Measurements from ENCODE around the gene NPIPB2.
"Not testable (repeated sequence)": the region's sequence is repeated elsewhere in the genome, so short reads cannot be mapped to it uniquely, and the experiment has no call there.

NPIPB2 gene

DNA sequence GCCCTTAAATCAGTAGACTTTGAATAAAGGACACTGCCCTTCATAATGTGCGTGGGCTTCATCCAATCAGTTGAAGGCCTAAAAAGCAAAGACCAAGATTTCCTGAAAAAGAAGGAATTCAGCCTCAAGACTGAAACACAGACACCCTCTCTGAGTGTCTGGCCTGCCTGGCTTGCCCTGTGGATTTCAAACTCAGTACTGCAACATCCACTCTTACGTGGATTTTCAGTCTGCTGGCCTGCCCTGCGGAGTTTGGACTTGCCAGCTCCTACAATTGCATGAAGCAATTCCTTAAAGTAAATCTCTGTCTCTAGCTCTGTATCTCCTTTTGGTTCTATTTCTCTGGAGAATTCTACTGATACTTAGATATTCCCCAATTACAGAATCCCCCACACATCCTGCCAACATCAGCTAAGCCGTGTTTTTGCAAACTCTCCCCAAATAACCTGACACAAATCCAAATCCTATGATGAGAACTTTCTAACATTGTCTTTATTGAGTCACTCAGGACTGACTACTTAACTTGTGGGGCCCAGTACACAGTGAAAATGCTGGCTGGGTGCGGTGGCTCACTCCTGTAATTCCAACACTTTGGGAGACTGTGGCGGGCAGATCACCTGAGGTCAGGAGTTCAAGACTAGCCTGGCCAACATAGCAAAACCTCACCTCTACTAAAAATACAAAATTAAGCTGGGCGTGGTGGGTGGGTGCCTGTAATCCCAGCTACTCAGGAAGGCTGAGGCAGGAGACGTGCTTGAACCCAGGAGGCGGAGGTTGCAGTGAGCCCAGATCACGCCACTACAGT is 15.9 kb upstream of the NPIPB2 start:
- Histone ChIP-seq H3K36me3 (ENCODE audit: control insufficient read depth in 2 of 2, insufficient read depth in 2 of 2, low read length in 2 of 2) (no peaks in the 10 kb centered on the region), H3K4me3 (ENCODE audit: low read length in 2 of 2) (no peak overlapping the region), H3K27ac (ENCODE audit: low read length) (no peak overlapping the region), H3K4me1 (ENCODE audit: control insufficient read depth, insufficient read depth, low read length) (no peaks in the 10 kb centered on the region), H3K9ac (ENCODE audit: low read length in 2 of 2) (no peak overlapping the region), H3K9me3 (ENCODE audit: control insufficient read depth in 2 of 2, low read length in 2 of 2) (no peaks in the 10 kb centered on the region), H3K27me3 (ENCODE audit: control insufficient read depth in 1 of 2, insufficient read depth in 2 of 2, low read length in 2 of 2) (no peaks in the 10 kb centered on the region)

DNA sequence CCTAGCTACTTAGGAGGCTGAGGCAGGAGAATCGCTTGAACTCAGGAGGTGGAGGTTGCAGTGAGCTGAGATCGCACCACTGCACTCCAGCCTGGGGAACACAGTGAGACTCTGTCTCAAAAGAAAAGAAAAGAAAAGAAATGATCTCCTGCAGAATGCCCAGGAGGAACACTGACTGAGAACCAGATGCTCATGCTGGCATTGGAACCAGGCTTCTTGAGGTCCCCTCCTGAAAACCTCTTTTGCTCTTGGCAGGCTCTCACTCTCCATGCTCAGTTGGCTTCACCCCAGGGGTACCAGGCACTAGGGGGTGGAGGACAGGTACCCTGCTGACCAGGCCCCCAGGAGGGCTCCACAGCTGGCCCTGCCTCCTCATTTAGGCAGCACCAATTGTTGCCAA is 14.7 kb upstream of the NPIPB2 start:
- Histone ChIP-seq H3K4me3 (ENCODE audit: low read length in 2 of 2) (no peak overlapping the region), H3K4me1 (ENCODE audit: control insufficient read depth, insufficient read depth, low read length) (no peaks in the 10 kb centered on the region), H3K27ac (ENCODE audit: low read length) (no peak overlapping the region), H3K36me3 (ENCODE audit: control insufficient read depth in 2 of 2, insufficient read depth in 2 of 2, low read length in 2 of 2) (no peaks in the 10 kb centered on the region), H3K27me3 (ENCODE audit: control insufficient read depth in 1 of 2, insufficient read depth in 2 of 2, low read length in 2 of 2) (no peaks in the 10 kb centered on the region), H3K9ac (ENCODE audit: low read length in 2 of 2) (no peak overlapping the region), H3K9me3 (ENCODE audit: control insufficient read depth in 2 of 2, low read length in 2 of 2) (no peaks in the 10 kb centered on the region)

DNA sequence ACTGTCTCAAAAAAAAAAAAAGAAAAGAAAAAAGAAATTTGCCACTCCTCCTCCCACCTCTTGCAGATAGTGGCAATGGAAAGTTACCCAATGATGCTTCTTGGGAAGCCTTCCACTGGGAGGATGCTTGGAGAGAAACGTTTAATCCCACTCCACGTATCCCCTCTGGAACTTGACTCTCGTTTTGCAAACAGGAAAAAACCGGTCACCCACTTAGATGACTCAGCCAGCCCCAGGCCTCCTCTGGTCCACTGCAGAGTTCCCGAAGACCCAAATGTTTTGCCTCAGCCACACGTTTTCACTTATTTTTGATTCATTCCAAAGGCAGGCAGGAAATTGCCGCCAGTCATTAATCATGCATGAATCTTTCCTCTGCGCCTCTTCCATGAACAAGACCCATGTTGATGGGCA is 13.9 kb upstream of the NPIPB2 start:
- no peaks in the 10 kb centered on the region for H3K36me3 ChIP-seq (ENCODE audit: control insufficient read depth in 2 of 2, insufficient read depth in 2 of 2, low read length in 2 of 2)
- no peaks in the 10 kb centered on the region for H3K9me3 ChIP-seq (ENCODE audit: control insufficient read depth in 2 of 2, low read length in 2 of 2)
- H3K27me3 ChIP-seq (ENCODE audit: control insufficient read depth in 1 of 2, insufficient read depth in 2 of 2, low read length in 2 of 2) = no peaks in the 10 kb centered on the region
- H3K9ac ChIP-seq (ENCODE audit: low read length in 2 of 2) = no peak overlapping the region
- no peak overlapping the region for H3K27ac ChIP-seq (ENCODE audit: low read length)
- H3K4me3 ChIP-seq (ENCODE audit: low read length in 2 of 2) = no peak overlapping the region
- no peaks in the 10 kb centered on the region for H3K4me1 ChIP-seq (ENCODE audit: control insufficient read depth, insufficient read depth, low read length)

DNA sequence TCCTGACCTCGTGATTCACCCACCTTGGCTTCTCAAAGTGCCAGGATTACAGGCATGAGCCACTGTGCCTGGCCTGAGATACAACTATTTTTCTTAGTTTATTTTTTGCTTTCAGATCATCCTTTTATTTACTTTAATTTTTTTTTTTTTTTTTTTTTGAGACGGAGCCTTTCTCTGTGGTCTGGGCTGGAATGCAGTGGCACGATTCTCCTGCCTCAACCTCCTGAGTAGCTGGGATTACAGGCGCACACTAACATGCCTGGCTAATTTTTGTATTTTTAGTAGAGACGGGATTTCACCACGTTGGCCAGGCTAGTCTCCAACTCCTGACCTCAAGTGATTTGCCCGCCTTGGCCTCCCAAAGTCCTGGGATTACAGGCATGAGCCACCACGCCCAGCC is 11.7 kb upstream of the NPIPB2 start:
- not testable (repeated sequence) for H3K27me3 ChIP-seq (ENCODE audit: control insufficient read depth in 1 of 2, insufficient read depth in 2 of 2, low read length in 2 of 2); H3K4me3 ChIP-seq (ENCODE audit: low read length in 2 of 2); H3K4me1 ChIP-seq (ENCODE audit: control insufficient read depth, insufficient read depth, low read length); H3K9me3 ChIP-seq (ENCODE audit: control insufficient read depth in 2 of 2, low read length in 2 of 2); H3K36me3 ChIP-seq (ENCODE audit: control insufficient read depth in 2 of 2, insufficient read depth in 2 of 2, low read length in 2 of 2); H3K9ac ChIP-seq (ENCODE audit: low read length in 2 of 2); H3K27ac ChIP-seq (ENCODE audit: low read length)

DNA sequence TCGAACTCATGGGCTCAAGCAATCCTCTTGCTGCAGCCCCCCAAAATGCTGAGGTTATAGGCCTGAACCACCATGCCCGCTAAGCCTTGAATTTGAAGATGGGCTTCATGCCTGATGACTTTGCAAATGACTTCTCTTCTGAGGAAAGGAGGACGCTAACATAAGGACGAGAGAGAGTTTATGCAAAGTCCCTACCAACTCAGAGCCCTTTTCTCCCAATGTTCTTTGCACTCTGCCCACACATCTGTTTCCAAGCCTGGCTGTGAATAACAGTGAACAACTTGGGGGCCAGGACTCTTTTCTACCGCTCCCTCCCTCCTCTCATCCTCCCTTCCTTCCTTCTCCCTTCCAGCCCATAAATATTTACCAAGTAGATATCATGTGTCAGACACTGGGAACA is 8.5 kb upstream of the NPIPB2 start:
- H3K36me3 ChIP-seq (ENCODE audit: control insufficient read depth in 2 of 2, insufficient read depth in 2 of 2, low read length in 2 of 2) = no peaks in the 10 kb centered on the region
- H3K27me3 ChIP-seq (ENCODE audit: control insufficient read depth in 1 of 2, insufficient read depth in 2 of 2, low read length in 2 of 2) = no peaks in the 10 kb centered on the region
- no peak overlapping the region for H3K4me3 ChIP-seq (ENCODE audit: low read length in 2 of 2)
- no peaks in the 10 kb centered on the region for H3K4me1 ChIP-seq (ENCODE audit: control insufficient read depth, insufficient read depth, low read length)
- H3K9ac ChIP-seq (ENCODE audit: low read length in 2 of 2) = no peak overlapping the region
- H3K27ac ChIP-seq (ENCODE audit: low read length) = no peak overlapping the region
- H3K9me3 ChIP-seq (ENCODE audit: control insufficient read depth in 2 of 2, low read length in 2 of 2) = no peaks in the 10 kb centered on the region

DNA sequence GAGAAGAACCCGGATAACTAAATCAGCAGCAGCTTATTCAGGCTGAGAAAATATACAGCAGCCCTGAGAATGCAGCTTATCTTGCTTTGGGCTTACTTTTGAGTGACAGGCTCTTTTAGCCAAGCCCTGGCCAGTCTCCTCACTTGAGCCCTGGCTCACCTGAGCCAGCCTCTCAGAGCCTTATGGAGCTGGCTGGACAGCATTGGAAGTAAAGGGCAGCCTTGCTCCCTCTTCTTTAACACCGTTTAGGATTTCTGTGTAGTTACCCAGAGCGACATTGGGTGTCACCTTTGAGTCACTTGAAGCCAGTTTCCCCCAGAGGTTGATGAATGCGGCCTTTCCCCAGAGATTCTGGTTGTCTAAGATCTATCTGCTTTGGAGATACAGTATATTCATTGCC is 7.7 kb upstream of the NPIPB2 start:
- H3K36me3 ChIP-seq (ENCODE audit: control insufficient read depth in 2 of 2, insufficient read depth in 2 of 2, low read length in 2 of 2) = no peaks in the 10 kb centered on the region
- no peaks in the 10 kb centered on the region for H3K9me3 ChIP-seq (ENCODE audit: control insufficient read depth in 2 of 2, low read length in 2 of 2)
- H3K9ac ChIP-seq (ENCODE audit: low read length in 2 of 2) = no peak overlapping the region
- no peak overlapping the region for H3K27ac ChIP-seq (ENCODE audit: low read length)
- no peaks in the 10 kb centered on the region for H3K4me1 ChIP-seq (ENCODE audit: control insufficient read depth, insufficient read depth, low read length)
- no peak overlapping the region for H3K4me3 ChIP-seq (ENCODE audit: low read length in 2 of 2)
- no peaks in the 10 kb centered on the region for H3K27me3 ChIP-seq (ENCODE audit: control insufficient read depth in 1 of 2, insufficient read depth in 2 of 2, low read length in 2 of 2)

DNA sequence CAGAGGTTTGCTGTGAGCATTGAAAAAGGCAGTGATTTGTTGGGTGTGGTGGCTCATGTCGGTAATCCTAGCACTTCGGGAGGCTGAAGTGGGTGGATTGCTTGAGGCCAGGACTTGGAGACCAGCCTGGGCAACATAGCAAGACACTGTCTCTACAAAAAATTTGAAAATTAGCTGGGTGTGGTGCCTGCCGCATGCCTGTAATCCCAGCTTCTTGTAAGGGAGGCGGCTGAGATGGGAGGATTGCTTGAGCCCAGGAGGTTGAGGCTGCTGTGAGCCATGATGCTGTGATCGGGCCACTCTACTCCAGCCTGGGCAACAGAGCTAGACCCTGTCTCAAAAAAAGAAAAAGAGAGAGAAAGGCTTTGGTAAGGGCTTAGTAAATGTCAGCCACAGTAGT is 7.0 kb upstream of the NPIPB2 start:
- Histone ChIP-seq H3K4me1 (ENCODE audit: control insufficient read depth, insufficient read depth, low read length) (no peaks in the 10 kb centered on the region), H3K36me3 (ENCODE audit: control insufficient read depth in 2 of 2, insufficient read depth in 2 of 2, low read length in 2 of 2) (no peaks in the 10 kb centered on the region), H3K4me3 (ENCODE audit: low read length in 2 of 2) (no peak overlapping the region), H3K27ac (ENCODE audit: low read length) (no peak overlapping the region), H3K27me3 (ENCODE audit: control insufficient read depth in 1 of 2, insufficient read depth in 2 of 2, low read length in 2 of 2) (no peaks in the 10 kb centered on the region), H3K9me3 (ENCODE audit: control insufficient read depth in 2 of 2, low read length in 2 of 2) (no peaks in the 10 kb centered on the region), H3K9ac (ENCODE audit: low read length in 2 of 2) (no peak overlapping the region)

DNA sequence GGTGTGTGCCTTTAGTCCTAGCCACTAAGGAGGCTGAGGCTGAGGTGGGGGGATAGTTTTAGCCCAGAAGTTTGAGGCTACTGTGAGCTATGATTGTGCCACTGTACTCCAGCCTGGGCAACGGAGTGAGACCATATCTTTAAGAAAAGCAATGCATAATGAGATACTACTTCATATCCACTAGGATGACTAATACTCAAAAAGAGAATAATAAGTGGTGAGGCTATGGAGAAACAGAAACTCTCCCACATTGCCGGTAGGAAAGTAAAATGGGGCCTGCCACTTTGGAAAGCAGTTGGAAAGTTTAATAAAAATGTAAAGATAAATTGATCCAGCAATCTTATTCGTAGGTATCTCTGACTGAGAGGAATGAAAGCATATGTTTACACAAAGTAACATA is 4.6 kb upstream of the NPIPB2 start:
- Histone ChIP-seq H3K36me3 (ENCODE audit: control insufficient read depth in 2 of 2, insufficient read depth in 2 of 2, low read length in 2 of 2) (no peaks in the 10 kb centered on the region), H3K9ac (ENCODE audit: low read length in 2 of 2) (no peak overlapping the region), H3K4me3 (ENCODE audit: low read length in 2 of 2) (no peak overlapping the region), H3K27ac (ENCODE audit: low read length) (no peak overlapping the region), H3K9me3 (ENCODE audit: control insufficient read depth in 2 of 2, low read length in 2 of 2) (no peaks in the 10 kb centered on the region), H3K27me3 (ENCODE audit: control insufficient read depth in 1 of 2, insufficient read depth in 2 of 2, low read length in 2 of 2) (no peaks in the 10 kb centered on the region), H3K4me1 (ENCODE audit: control insufficient read depth, insufficient read depth, low read length) (no peaks in the 10 kb centered on the region)

DNA sequence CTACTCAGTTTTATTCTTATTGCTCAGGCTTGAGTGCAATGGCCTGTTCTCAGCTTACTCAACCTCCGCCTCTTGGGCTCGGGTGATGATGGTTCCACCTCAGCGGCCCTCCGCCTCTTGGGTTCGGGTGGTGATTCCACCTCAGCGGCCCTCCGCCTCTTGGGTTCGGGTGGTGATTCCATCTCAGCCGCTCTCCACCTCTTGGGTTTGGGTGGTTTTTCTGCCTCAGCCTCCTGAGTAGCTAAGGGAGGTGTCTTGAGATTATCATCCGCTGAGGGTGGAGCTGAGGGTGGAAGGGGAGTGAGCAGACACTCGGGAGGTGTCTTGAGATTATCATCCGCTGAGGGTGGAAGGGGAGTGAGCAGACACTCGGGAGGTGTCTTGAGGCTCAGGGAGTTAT is 14.5 kb downstream of the NPIPB2 start:
- H3K27me3 ChIP-seq (ENCODE audit: control insufficient read depth in 1 of 2, insufficient read depth in 2 of 2, low read length in 2 of 2); H3K9me3 ChIP-seq (ENCODE audit: control insufficient read depth in 2 of 2, low read length in 2 of 2); H3K4me1 ChIP-seq (ENCODE audit: control insufficient read depth, insufficient read depth, low read length): not testable (repeated sequence)

DNA sequence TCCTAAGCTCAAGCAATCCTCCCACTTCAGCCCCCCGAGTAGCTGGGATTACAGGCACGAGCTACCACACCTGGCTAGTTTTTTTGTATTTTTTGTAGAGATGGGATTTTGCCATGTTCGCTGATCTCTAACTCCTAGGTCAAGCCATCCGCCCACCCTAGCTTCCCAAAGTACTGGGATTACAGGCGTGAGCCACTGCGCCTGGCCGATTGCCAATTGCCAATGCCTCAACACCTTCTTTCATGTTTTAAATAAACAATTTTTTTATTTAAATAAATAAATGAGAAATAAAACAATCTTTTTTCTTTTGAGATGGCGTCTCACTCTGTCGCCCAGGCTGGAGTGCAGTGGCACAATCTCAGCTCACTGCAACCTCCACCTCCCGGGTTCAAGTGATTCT is 17.8 kb downstream of the NPIPB2 start:
- H3K9ac ChIP-seq (ENCODE audit: low read length in 2 of 2); H3K4me1 ChIP-seq (ENCODE audit: control insufficient read depth, insufficient read depth, low read length); H3K27ac ChIP-seq (ENCODE audit: low read length); H3K27me3 ChIP-seq (ENCODE audit: control insufficient read depth in 1 of 2, insufficient read depth in 2 of 2, low read length in 2 of 2); H3K4me3 ChIP-seq (ENCODE audit: low read length in 2 of 2); H3K36me3 ChIP-seq (ENCODE audit: control insufficient read depth in 2 of 2, insufficient read depth in 2 of 2, low read length in 2 of 2); H3K9me3 ChIP-seq (ENCODE audit: control insufficient read depth in 2 of 2, low read length in 2 of 2): not testable (repeated sequence)

More for the DNA sequence above, 14.5 kb downstream of the NPIPB2 start:
- not testable (repeated sequence) for H3K36me3 ChIP-seq (ENCODE audit: control insufficient read depth in 2 of 2, insufficient read depth in 2 of 2, low read length in 2 of 2); H3K27ac ChIP-seq (ENCODE audit: low read length); H3K9ac ChIP-seq (ENCODE audit: low read length in 2 of 2); H3K4me3 ChIP-seq (ENCODE audit: low read length in 2 of 2)

DNA sequence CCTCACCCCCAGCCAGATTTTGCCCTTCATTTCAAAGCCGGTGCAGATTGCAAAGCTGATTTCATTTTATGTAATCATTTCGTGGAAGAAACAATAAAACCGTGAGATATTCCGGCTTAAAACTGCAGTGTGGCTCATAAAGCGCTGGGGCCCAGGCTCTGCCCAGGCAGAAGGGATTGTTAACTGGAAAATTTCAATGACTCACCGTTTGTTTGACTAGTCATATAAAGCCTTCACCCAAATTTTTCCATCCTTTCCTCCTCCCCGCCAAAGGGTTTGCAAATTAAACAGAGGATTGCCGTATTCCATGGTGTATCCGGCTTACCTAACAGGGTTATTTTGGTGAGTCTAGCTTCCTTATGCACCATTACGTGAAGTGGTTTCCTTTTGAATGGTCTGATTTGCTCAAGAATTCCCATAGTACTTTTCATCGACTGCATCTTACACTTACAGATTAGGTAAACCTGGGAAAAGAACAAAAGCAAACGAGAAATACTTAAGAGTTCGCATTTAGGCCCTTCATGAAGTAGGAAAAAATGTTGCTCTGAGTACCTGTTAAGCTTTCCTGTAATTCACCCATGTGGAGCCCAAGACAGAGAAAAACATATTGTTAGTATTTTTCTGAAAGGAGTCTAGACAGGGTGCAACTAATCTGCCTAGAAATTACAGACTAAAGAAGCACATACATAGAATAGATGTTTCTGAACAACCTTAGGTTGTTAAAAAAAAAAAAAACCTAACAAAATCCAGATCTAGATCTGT is 25.1 kb downstream of the NPIPB2 start:
- peak overlapping the region; percentile 80 for H3K27ac ChIP-seq (ENCODE audit: low read length)
- peaks cover 19% of the 10 kb centered on the region for H3K4me1 ChIP-seq (ENCODE audit: control insufficient read depth, insufficient read depth, low read length)
- peak overlapping the region; percentile 65 to 89 for H3K4me3 ChIP-seq (ENCODE audit: low read length in 2 of 2)
- no peaks in the 10 kb centered on the region for H3K27me3 ChIP-seq (ENCODE audit: control insufficient read depth in 1 of 2, insufficient read depth in 2 of 2, low read length in 2 of 2)
- H3K36me3 ChIP-seq (ENCODE audit: control insufficient read depth in 2 of 2, insufficient read depth in 2 of 2, low read length in 2 of 2) = no peaks in the 10 kb centered on the region
- peak overlapping the region; percentile 69 to 86 for H3K9ac ChIP-seq (ENCODE audit: low read length in 2 of 2)
- H3K9me3 ChIP-seq (ENCODE audit: control insufficient read depth in 2 of 2, low read length in 2 of 2) = no peaks in the 10 kb centered on the region
